Mucosa of descending colon (tissue), 3 donors: ENCODE measurements around the gene CAMKK2. TPM values are rescaled to one million over a fixed set of nuclear protein-coding genes. Genes with fewer than 3 reads are reported as not detected.

ENCODE experiments used
- ATAC-seq: fragments of 200-7000 bp; cut with Tn5 transposase; one replicate; pipeline ENCODE4 v1.9.1; 2020; ENCODE audit warnings: mild to moderate bottlenecking, moderate library complexity
- DNase-seq, 3 donors: peaks; one replicate each; pipeline ENCODE4 v3.0.0-alpha.2; 2020
- H3K36me3 ChIP-seq: fragments of 200-600 bp; one replicate; pipeline ENCODE4 v1.8.0; 2021; ENCODE audit warnings: low read depth, mild to moderate bottlenecking
- H3K4me1 ChIP-seq: fragments of 200-600 bp; one replicate; pipeline ENCODE4 v1.8.0; 2021; ENCODE audit warnings: low read depth, mild to moderate bottlenecking
- H3K4me3 ChIP-seq: fragments of 200-600 bp; one replicate; pipeline ENCODE4 v1.8.0; 2021; ENCODE audit warnings: mild to moderate bottlenecking
- H3K9me3 ChIP-seq: fragments of 200-600 bp; one replicate; pipeline ENCODE4 v1.8.0; 2021; ENCODE audit warnings: mild to moderate bottlenecking
- CTCF ChIP-seq: fragments of 200-600 bp; IDR thresholded peaks from one replicate; pipeline ENCODE4 v1.8.0; 2022; ENCODE audit warnings: antibody characterized with exemption, mild to moderate bottlenecking
- intact Hi-C, 2 donors: fragments of 100-400 bp; cut with DNase I in 1 of 2; cut with micrococcal nuclease in 1 of 2; formaldehyde crosslinking; loops; one replicate each; pipeline versions ENCODE4 v1.11.0 to v1.11.1; 2022; cut with DNase I, micrococcal nuclease
- total RNA-seq, 3 donors: library from RNA; stranded (reverse); fragmentation: NEBNext Ultra II Directional in 2 of 3; extraction: Animal tissue kit (Norgen Biotek cat#: 25700) in 2 of 3; gene quantifications; one replicate each; pipeline versions ENCODE4 v1.2.1 to v1.2.4, GENCODE V29; 2021 to 2023
- donor health status: DM: no; HTN: no; CAD: no; lungs with moderate emphysema.
- donor health status: DM: no; HTN: no; CAD: no.
- donor health status: DM: no; HTN: yes; CAD: no.

Gene CAMKK2
- total RNA-seq, 3 donors from 2014 or later = 44.0 to 57.1 (median 47.3) TPM

DNA sequence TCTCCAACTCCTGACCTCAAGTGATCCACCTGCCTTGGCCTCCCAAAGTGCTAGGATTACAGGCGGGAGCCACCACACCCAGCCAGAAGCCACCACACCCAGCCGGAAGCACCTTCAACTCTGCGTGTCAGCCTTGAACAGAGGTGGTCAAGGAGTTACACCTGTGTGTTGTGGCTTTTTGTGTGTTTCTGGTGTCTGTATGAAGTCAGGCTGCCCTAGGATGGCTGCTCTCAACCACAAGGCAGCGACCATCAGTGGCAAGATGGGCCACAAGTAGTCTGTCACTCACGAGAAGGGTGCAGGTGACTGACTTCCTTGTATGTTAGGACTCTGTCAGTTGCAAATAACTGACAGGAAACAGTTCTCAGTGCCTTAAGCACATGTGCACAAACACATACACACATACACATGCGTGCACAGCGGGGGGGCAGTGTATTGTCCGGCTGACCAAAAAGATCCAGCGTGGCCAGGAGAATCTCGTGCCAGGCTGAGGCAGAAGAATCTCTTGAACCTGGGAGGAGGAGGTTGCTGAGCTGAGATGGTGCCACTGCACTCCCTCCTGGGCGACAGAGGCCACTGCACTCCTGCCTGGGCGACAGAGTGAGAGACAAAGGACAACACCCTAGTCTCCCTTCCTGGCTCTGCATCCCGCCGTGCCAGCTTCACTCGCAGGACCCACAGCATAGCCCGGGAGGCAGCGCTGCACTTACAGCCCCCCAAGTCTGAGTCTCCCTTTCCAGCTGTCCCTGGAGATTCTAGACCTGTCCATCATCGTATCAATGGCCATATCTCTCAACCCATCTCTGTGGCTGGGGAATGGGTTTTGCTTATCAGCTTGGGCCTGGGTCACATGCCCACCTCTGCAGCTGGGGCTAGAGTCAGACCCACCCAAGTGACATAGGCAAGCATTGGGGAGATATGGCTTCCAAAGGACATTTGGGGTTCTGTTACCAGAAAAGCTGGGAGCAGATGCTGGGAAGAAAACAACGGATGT, 72.9 kb downstream of the CAMKK2 start:
- intact Hi-C loops = no loop called here
- ATAC-seq (peak; percentile 79), DNase-seq (peak; percentile 69 to 79 (median 77))
- Histone ChIP-seq H3K9me3 (no peaks in the 10 kb centered on the region), H3K4me3 (no peak overlapping the region), H3K4me1 (peaks cover 19% of the 10 kb centered on the region), H3K36me3 (no peaks in the 10 kb centered on the region)
- peak; percentile 21 for TF ChIP-seq CTCF

DNA sequence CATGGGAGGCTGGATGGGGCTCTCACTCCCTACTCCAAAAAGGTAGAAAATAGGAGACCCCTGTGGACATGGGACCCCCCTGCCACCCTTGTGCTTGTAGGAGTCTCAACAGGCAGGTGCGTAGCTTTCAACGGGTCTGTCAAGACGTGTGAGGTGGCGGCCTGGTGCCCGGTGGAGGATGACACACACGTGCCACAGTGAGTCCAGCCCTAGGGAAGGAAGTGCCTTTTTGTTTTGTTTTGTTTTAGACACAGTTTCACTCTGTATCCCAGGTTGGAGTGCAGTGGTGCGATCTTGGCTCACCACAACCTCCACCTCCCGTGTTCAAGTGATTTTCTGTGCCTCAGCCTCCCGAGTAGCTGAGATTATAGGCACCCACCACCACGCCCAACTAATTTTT, 73.7 kb downstream of the CAMKK2 start:
- intact Hi-C loops = no loop called here
- Histone ChIP-seq H3K9me3 (no peaks in the 10 kb centered on the region), H3K36me3 (no peaks in the 10 kb centered on the region), H3K4me1 (peaks cover 25% of the 10 kb centered on the region), H3K4me3 (no peak overlapping the region)
- ATAC-seq (peak; percentile 1), DNase-seq (peak in 1 of 3 donors; percentile 35)
- no peak for TF ChIP-seq CTCF

DNA sequence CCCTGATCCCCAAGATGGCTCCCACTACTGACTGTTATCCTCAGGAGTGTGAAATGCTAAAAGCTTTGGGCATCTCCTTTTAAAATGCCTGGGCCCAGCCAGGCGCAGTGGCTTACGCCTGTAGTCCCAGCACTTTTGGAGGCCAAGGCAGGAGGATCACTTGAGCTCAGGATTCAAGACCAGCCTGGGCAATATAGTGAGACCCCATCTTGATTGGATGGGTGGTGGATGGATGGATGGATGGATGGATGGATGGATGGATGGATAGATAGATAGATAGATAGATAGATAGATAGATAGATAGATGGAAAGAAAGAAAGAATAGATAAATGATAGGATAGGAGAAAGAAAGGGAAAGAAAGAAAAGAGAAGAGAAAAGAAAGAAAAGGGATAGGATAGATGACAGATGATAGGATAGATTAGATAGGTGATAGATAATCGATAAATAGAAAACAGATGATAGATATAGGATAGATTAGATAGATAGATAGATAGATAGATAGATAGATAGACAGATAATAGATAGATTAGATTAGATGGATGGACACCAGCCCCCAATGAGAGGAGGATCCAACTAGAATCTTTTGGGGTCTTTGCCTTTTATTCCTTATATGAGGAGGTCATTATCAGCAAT, 77.0 kb downstream of the CAMKK2 start:
- TF ChIP-seq CTCF = no peak
- Histone ChIP-seq H3K4me1 (peaks cover 38% of the 10 kb centered on the region), H3K4me3 (no peak overlapping the region), H3K36me3 (no peaks in the 10 kb centered on the region), H3K9me3 (no peaks in the 10 kb centered on the region)
- no peak for ATAC-seq
- intact Hi-C loops = no loop called here
- no peak for DNase-seq

- no peak overlapping the region for H3K4me3 ChIP-seq
- ATAC-seq (peak; percentile 25), DNase-seq (peak in 2 of 3 donors; percentile 60 to 67)
- H3K4me1 ChIP-seq = peaks cover 43% of the 10 kb centered on the region
- no peaks in the 10 kb centered on the region for H3K9me3 ChIP-seq
- H3K36me3 ChIP-seq = no peaks in the 10 kb centered on the region
- no peak for TF ChIP-seq CTCF
- intact Hi-C loops = no loop called here
Measured at GRCh38 chr12:121218588-121219352, 77.7 kb downstream of the CAMKK2 start.

DNA sequence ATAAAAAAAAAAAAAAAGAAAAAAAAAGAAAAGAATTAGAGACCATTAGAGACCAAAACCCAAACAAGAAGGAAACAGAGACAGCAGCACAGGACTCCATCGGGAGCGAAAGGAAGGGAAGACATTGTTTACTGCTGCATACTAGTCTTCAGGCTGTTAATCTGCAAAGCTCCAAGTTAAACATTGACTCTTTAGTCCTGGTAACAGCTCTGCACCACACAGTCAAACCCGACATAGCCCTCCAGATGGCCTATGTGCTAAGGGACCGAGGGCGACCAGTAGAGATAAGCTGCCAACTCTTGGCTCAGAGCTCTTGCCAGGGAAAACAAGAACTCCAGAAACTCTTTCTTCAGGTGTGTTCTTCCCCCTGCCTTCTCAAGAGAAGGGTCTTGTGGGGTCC, 78.7 kb downstream of the CAMKK2 start:
- intact Hi-C loops = no loop called here
- no peaks in the 10 kb centered on the region for H3K36me3 ChIP-seq
- peak; percentile 80 for ATAC-seq
- no peaks in the 10 kb centered on the region for H3K9me3 ChIP-seq
- H3K4me1 ChIP-seq = peaks cover 37% of the 10 kb centered on the region
- peak in 2 of 3 donors; percentile 54 to 65 for DNase-seq
- H3K4me3 ChIP-seq = no peak overlapping the region
- no peak for TF ChIP-seq CTCF
